ENCODE results near the gene PNLIPRP2. TPM values are rescaled to one million over a fixed set of nuclear protein-coding genes. Genes with fewer than 3 reads are reported as not detected.

The PNLIPRP2 gene
- total and polyA plus RNA-seq, 2 donors (not counting 1 experiment from before 2014, with no cell fraction given), result not detected

GRCh38 chr10:116692225-116692624, 71.5 kb downstream of the PNLIPRP2 start:
- TF ChIP-seq, protein P1, sequence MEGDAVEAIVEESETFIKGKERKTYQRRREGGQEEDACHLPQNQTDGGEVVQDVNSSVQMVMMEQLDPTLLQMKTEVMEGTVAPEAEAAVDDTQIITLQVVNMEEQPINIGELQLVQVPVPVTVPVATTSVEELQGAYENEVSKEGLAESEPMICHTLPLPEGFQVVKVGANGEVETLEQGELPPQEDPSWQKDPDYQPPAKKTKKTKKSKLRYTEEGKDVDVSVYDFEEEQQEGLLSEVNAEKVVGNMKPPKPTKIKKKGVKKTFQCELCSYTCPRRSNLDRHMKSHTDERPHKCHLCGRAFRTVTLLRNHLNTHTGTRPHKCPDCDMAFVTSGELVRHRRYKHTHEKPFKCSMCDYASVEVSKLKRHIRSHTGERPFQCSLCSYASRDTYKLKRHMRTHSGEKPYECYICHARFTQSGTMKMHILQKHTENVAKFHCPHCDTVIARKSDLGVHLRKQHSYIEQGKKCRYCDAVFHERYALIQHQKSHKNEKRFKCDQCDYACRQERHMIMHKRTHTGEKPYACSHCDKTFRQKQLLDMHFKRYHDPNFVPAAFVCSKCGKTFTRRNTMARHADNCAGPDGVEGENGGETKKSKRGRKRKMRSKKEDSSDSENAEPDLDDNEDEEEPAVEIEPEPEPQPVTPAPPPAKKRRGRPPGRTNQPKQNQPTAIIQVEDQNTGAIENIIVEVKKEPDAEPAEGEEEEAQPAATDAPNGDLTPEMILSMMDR (conservative IDR thresholded peaks at IDR 0.05 in 1 of 2, IDR thresholded peaks at IDR 0.05 in 1 of 2; ENCODE audit: low read depth in 1 of 2, low read length in 2 of 2), result no peak
- no peak for TF ChIP-seq EZH2 (IDR thresholded peaks at IDR 0.05; ENCODE audit: low read length, missing control alignments)
- DNase-seq (ENCODE audit: low read depth in 2 of 2), result no peak
- H4K20me1 ChIP-seq (ENCODE audit: control insufficient read depth, extremely low read depth, insufficient read depth, low read length), result no peaks in the 10 kb centered on the region
- no peak overlapping the region for H3K4me2 ChIP-seq (ENCODE audit: extremely low read depth, insufficient read depth, low read length)
- H2AFZ ChIP-seq (ENCODE audit: low read length), result no peak overlapping the region
- peaks cover 19% of the 10 kb centered on the region for H3K4me1 ChIP-seq (ENCODE audit: control insufficient read depth, extremely low read depth, insufficient read depth, low read length)
- H3K79me2 ChIP-seq (ENCODE audit: control insufficient read depth, insufficient read depth, low read length), result no peaks in the 10 kb centered on the region
- H3K9ac ChIP-seq (ENCODE audit: insufficient read depth, low read length), result no peak overlapping the region
- H3K36me3 ChIP-seq (ENCODE audit: control insufficient read depth, insufficient read depth, low read length), result peaks cover 3% of the 10 kb centered on the region
- no peak overlapping the region for H3K27ac ChIP-seq (ENCODE audit: insufficient read depth, low read length)
- no peaks in the 10 kb centered on the region for H3K27me3 ChIP-seq (ENCODE audit: control insufficient read depth, insufficient read depth, low read length)
- no peaks in the 10 kb centered on the region for H3K9me3 ChIP-seq (ENCODE audit: control insufficient read depth, insufficient read depth, low read depth, low read length)
- no peak overlapping the region for H3K4me3 ChIP-seq (replicated peaks in 1 of 4; ENCODE audit: control extremely low read depth in 1 of 4, insufficient read depth in 1 of 4, low read depth in 3 of 4, low read length in 4 of 4)

DNA sequence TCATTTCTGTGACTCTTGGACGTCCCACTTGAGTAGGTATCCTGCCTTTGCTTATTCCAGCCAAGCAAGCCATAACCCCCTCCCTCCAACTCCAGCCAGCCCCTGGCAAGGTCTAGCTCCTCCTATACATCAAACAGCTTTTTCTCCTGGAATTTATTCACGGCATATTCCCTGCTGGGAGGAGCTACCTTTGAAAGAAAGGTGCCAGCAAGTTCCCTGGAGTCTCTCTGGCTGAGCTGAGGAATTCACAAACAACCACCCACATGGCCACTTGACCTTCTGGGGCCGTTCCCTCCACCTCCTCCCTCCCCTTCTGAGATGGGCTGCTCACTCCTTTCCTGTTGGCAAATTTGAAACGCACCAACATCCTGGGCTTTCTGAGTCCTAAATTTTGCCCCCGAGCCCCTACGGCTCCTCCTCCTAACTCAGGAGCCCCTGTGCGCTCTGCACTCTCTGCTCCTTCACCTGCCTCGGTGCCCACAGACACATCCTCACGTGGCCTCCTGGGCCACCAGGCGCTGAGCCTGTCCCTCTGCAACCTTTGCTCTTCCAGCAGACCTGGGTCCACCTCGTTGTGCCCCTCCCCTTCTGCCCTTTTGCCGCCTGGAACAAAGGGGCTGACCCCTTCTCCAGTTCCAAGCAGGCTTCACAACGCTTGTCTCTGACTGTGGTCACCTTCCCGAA, 73.6 kb downstream of the PNLIPRP2 start:
- no peaks in the 10 kb centered on the region for H3K9me3 ChIP-seq (ENCODE audit: control insufficient read depth, insufficient read depth, low read depth, low read length)
- H3K4me2 ChIP-seq (ENCODE audit: extremely low read depth, insufficient read depth, low read length), result no peak overlapping the region
- H3K36me3 ChIP-seq (ENCODE audit: control insufficient read depth, insufficient read depth, low read length), result peaks cover 2% of the 10 kb centered on the region

More for the DNA sequence above, 73.6 kb downstream of the PNLIPRP2 start:
- Histone ChIP-seq H3K4me3 (replicated peaks in 1 of 4; ENCODE audit: control extremely low read depth in 1 of 4, insufficient read depth in 1 of 4, low read depth in 3 of 4, low read length in 4 of 4) (no peak overlapping the region), H3K79me2 (ENCODE audit: control insufficient read depth, insufficient read depth, low read length) (no peaks in the 10 kb centered on the region), H2AFZ (ENCODE audit: low read length) (no peak overlapping the region), H3K27ac (ENCODE audit: insufficient read depth, low read length) (no peak overlapping the region), H3K9ac (ENCODE audit: insufficient read depth, low read length) (no peak overlapping the region), H3K27me3 (ENCODE audit: control insufficient read depth, insufficient read depth, low read length) (no peaks in the 10 kb centered on the region), H4K20me1 (ENCODE audit: control insufficient read depth, extremely low read depth, insufficient read depth, low read length) (no peaks in the 10 kb centered on the region), H3K4me1 (ENCODE audit: control insufficient read depth, extremely low read depth, insufficient read depth, low read length) (peaks cover 7% of the 10 kb centered on the region)
- TF ChIP-seq, protein P1 (conservative IDR thresholded peaks at IDR 0.05 in 1 of 2, IDR thresholded peaks at IDR 0.05 in 1 of 2; ENCODE audit: low read depth in 1 of 2, low read length in 2 of 2), result no peak
- TF ChIP-seq EZH2 (IDR thresholded peaks at IDR 0.05; ENCODE audit: low read length, missing control alignments), result no peak
- peak in 1 of 2 donors; percentile 7 for DNase-seq (ENCODE audit: low read depth in 2 of 2)

Other genes starting within 250 kb of the PNLIPRP2 start
- gene PNLIPRP3, start 193.1 kb upstream of the PNLIPRP2 start, total RNA-seq, result not detected in 2 replicates
- gene PNLIPRP3, start 193.1 kb upstream of the PNLIPRP2 start, polyA plus RNA-seq, result not detected in 2 replicates
- gene PNLIP, start 75.0 kb upstream of the PNLIPRP2 start, total RNA-seq, result not detected in 2 replicates
- not detected in 2 replicates for gene PNLIP, start 75.0 kb upstream of the PNLIPRP2 start, polyA plus RNA-seq
- gene PNLIPRP1, start 30.0 kb upstream of the PNLIPRP2 start, total RNA-seq, result not detected in 2 replicates
- gene PNLIPRP1, start 30.0 kb upstream of the PNLIPRP2 start, polyA plus RNA-seq, result not detected in 2 replicates
- 9.5 and 15.7 TPM in 2 replicates for gene HSPA12A, start 121.6 kb downstream of the PNLIPRP2 start, total RNA-seq
- 14.4 and 16.9 TPM in 2 replicates for gene HSPA12A, start 121.6 kb downstream of the PNLIPRP2 start, polyA plus RNA-seq
- under 0.01 and 0.66 TPM in 2 replicates for gene ENO4, start 228.5 kb downstream of the PNLIPRP2 start, total RNA-seq
- 0.05 and 0.18 TPM in 2 replicates for gene ENO4, start 228.5 kb downstream of the PNLIPRP2 start, polyA plus RNA-seq

Measured in fibroblast of lung (primary cell).